MM.1S (cell line): Measurements from ENCODE around the gene SIX4.
A peak's percentile ranks its signal among the peaks of the same experiment; 100 is the strongest.

Source experiments
- DNase-seq: peaks from one replicate; pipeline ENCODE4 v3.0.0-alpha.2; 2015
- H2AFZ ChIP-seq: fragments of 300-600 bp; sonication (generic); 2 replicates; pipeline ENCODE4 v1.6.0; 2016; ENCODE audit warnings: antibody characterized with exemption, low read length
- H3F3A ChIP-seq: fragments of 300-600 bp; sonication (generic); 2 replicates; pipeline ENCODE4 v1.6.1; 2016; ENCODE audit warnings: mild to moderate bottlenecking, antibody characterized with exemption, low read length, moderate library complexity, mixed read lengths; ENCODE audit not compliant: insufficient read depth
- H3K27ac ChIP-seq: fragments of 300-600 bp; sonication (generic); 2 replicates; pipeline ENCODE4 v1.5.1; 2016; ENCODE audit warnings: mild to moderate bottlenecking, low read length
- H3K27me3 ChIP-seq: fragments of 300-600 bp; sonication (generic); replicated peaks from 2 replicates; pipeline ENCODE4 v1.6.0; 2016; ENCODE audit warnings: low read length; ENCODE audit not compliant: insufficient read depth
- H3K36me3 ChIP-seq: fragments of 300-600 bp; sonication (generic); replicated peaks from 2 replicates; pipeline ENCODE4 v1.6.1; 2016; ENCODE audit warnings: mild to moderate bottlenecking, low read length, mixed read lengths; ENCODE audit not compliant: insufficient read depth
- H3K4me1 ChIP-seq: fragments of 300-600 bp; sonication (generic); 2 replicates; pipeline ENCODE4 v1.6.1; 2016; ENCODE audit warnings: low read length, mixed read lengths
- H3K4me2 ChIP-seq: fragments of 300-600 bp; sonication (generic); 2 replicates; pipeline ENCODE4 v1.6.0; 2016; ENCODE audit warnings: low read depth, low read length
- H3K4me3 ChIP-seq: fragments of 300-600 bp; sonication (generic); 2 replicates; pipeline ENCODE4 v1.5.1; 2016; ENCODE audit warnings: low read length, mixed read lengths
- H3K79me2 ChIP-seq: fragments of 300-600 bp; sonication (generic); 2 replicates; pipeline ENCODE4 v1.6.1; 2016; ENCODE audit warnings: mixed run types, low read length, mixed read lengths
- H3K9ac ChIP-seq: fragments of 300-600 bp; sonication (generic); 2 replicates; pipeline ENCODE4 v1.6.1; 2016; ENCODE audit warnings: low read length, mixed read lengths
- H3K9me2 ChIP-seq: fragments of 300-600 bp; sonication (generic); replicated peaks from 2 replicates; pipeline ENCODE4 v1.6.1; 2016; ENCODE audit warnings: mild to moderate bottlenecking, low read length, mixed read lengths; ENCODE audit not compliant: insufficient read depth
- H3K9me3 ChIP-seq: fragments of 300-600 bp; sonication (generic); replicated peaks from 2 replicates; pipeline ENCODE4 v1.6.1; 2016; ENCODE audit warnings: mild to moderate bottlenecking, low read length, mixed read lengths; ENCODE audit not compliant: insufficient read depth
- H4K20me1 ChIP-seq: fragments of 300-600 bp; sonication (generic); 2 replicates; pipeline ENCODE4 v1.6.1; 2016; ENCODE audit warnings: mild to moderate bottlenecking, low read length, moderate library complexity, mixed read lengths; ENCODE audit not compliant: insufficient read depth
- CTCF ChIP-seq: fragments of 300-600 bp; sonication (generic); IDR thresholded peaks from 2 replicates; pipeline ENCODE4 v1.5.1; 2016; ENCODE audit warnings: antibody characterized with exemption, low read length, mixed read lengths
- EZH2 ChIP-seq: fragments of 300-600 bp; sonication (generic); optimal IDR thresholded peaks from 2 replicates; pipeline ENCODE3; 2017; ENCODE audit warnings: low read depth, mild to moderate bottlenecking, antibody characterized with exemption, low read length, mixed read lengths
- EZH2phosphoT487 ChIP-seq: fragments of 300-600 bp; sonication (generic); IDR thresholded peaks from 2 replicates; pipeline ENCODE4 v1.6.1; 2018; ENCODE audit warnings: antibody characterized with exemption, low read length

SIX4 gene

GRCh38 chr14:60753264-60754119 lies 29.3 kb upstream of the SIX4 start:
- Histone ChIP-seq H3K4me3 (no peak overlapping the region), H3K79me2 (peaks cover 8% of the 10 kb centered on the region; the same call in 1 of the 2 replicates), H3K36me3 (no peaks in the 10 kb centered on the region), H3K9me3 (no peaks in the 10 kb centered on the region), H3K4me2 (0 out of 2 replicates have a peak overlapping the region, but pooled peaks have one; percentile 6), H4K20me1 (no peaks in the 10 kb centered on the region), H3K27ac (peak overlapping the region; percentile 68; the same call in 1 of the 2 replicates), H3K27me3 (no peaks in the 10 kb centered on the region), H3K9me2 (no peaks in the 10 kb centered on the region), H3K9ac (no peak overlapping the region; the same call in 1 of the 2 replicates), H2AFZ (no peak overlapping the region), H3K4me1 (peaks cover 8% of the 10 kb centered on the region; the same call in 1 of the 2 replicates), H3F3A (no peaks in the 10 kb centered on the region)
- DNase-seq, result peak; percentile 79
- no peak for TF ChIP-seq CTCF
- no peak for TF ChIP-seq EZH2
- no peak for TF ChIP-seq EZH2phosphoT487

- Histone ChIP-seq H4K20me1 (no peaks in the 10 kb centered on the region), H3K36me3 (no peaks in the 10 kb centered on the region), H3K4me1 (no peaks in the 10 kb centered on the region), H3K9me2 (no peaks in the 10 kb centered on the region), H3K4me3 (no peak overlapping the region), H3K27me3 (no peaks in the 10 kb centered on the region), H2AFZ (no peak overlapping the region), H3F3A (no peaks in the 10 kb centered on the region), H3K4me2 (no peak overlapping the region), H3K79me2 (peaks cover 36% of the 10 kb centered on the region), H3K27ac (no peak overlapping the region), H3K9ac (no peak overlapping the region), H3K9me3 (no peaks in the 10 kb centered on the region)
- DNase-seq, result no peak
- TF ChIP-seq CTCF, result no peak
- no peak for TF ChIP-seq EZH2phosphoT487
- TF ChIP-seq EZH2, result no peak
These were observed 20.4 kb upstream of the SIX4 start for GRCh38 chr14:60744566-60744965.

- Histone ChIP-seq H3K4me1 (0 out of 2 replicates have a peak, but pooled peaks cover 3% of the 10 kb centered on the region), H3K79me2 (peaks cover 52% of the 10 kb centered on the region)
These were observed 14.8 kb upstream of the SIX4 start for GRCh38 chr14:60738843-60739508.

More at GRCh38 chr14:60738843-60739508, 14.8 kb upstream of the SIX4 start:
- H3K4me2 ChIP-seq, result no peak overlapping the region
- H3K9me2 ChIP-seq, result no peaks in the 10 kb centered on the region
- no peak overlapping the region for H3K4me3 ChIP-seq
- no peak for DNase-seq
- no peaks in the 10 kb centered on the region for H3F3A ChIP-seq
- no peaks in the 10 kb centered on the region for H3K36me3 ChIP-seq
- TF ChIP-seq CTCF (no peak), EZH2 (no peak), EZH2phosphoT487 (no peak)
- no peak overlapping the region for H3K27ac ChIP-seq
- no peaks in the 10 kb centered on the region for H3K27me3 ChIP-seq
- no peak overlapping the region for H2AFZ ChIP-seq
- no peak overlapping the region for H3K9ac ChIP-seq
- no peaks in the 10 kb centered on the region for H3K9me3 ChIP-seq
- H4K20me1 ChIP-seq, result no peaks in the 10 kb centered on the region
